GM23248 (cell line): ENCODE results near the gene PFKP. TPM values are rescaled to one million over a fixed set of nuclear protein-coding genes. Genes with fewer than 3 reads are reported as not detected.

Source experiments
- DNase-seq: peaks from one replicate; pipeline ENCODE4 v3.0.0-alpha.2; 2015
- H2AFZ ChIP-seq: fragments of 200-600 bp; sonication (generic); 2 replicates; pipeline ENCODE4 v1.6.1; 2016; ENCODE audit warnings: antibody characterized with exemption
- H3F3A ChIP-seq: fragments of 200-600 bp; sonication (generic); 2 replicates; pipeline ENCODE4 v1.6.1; 2016; ENCODE audit warnings: mild to moderate bottlenecking, antibody characterized with exemption, mixed run types; ENCODE audit not compliant: insufficient read depth
- H3K27ac ChIP-seq: fragments of 200-600 bp; sonication (generic); 2 replicates; pipeline ENCODE4 v1.5.1; 2016; ENCODE audit warnings: mild to moderate bottlenecking
- H3K27me3 ChIP-seq: fragments of 200-600 bp; sonication (generic); replicated peaks from 2 replicates; pipeline ENCODE4 v1.6.1; 2016; ENCODE audit warnings: mild to moderate bottlenecking; ENCODE audit not compliant: insufficient read depth
- H3K36me3 ChIP-seq: fragments of 200-600 bp; sonication (generic); 2 replicates; pipeline ENCODE4 v1.6.1; 2016; ENCODE audit warnings: low read depth, mild to moderate bottlenecking
- H3K4me1 ChIP-seq: fragments of 200-600 bp; sonication (generic); 2 replicates; pipeline ENCODE4 v1.6.1; 2016; ENCODE audit warnings: mild to moderate bottlenecking; ENCODE audit not compliant: insufficient read depth
- H3K4me2 ChIP-seq: fragments of 200-600 bp; sonication (generic); one replicate; pipeline ENCODE4 v1.6.1; 2016; ENCODE audit warnings: mild to moderate bottlenecking; ENCODE audit not compliant: unreplicated experiment
- H3K4me3 ChIP-seq: fragments of 200-600 bp; sonication (generic); 2 replicates; pipeline ENCODE4 v1.5.1; 2016; ENCODE audit warnings: mild to moderate bottlenecking
- H3K79me2 ChIP-seq: fragments of 200-600 bp; sonication (generic); 2 replicates; pipeline ENCODE4 v1.6.1; 2016; ENCODE audit warnings: mild to moderate bottlenecking; ENCODE audit not compliant: insufficient read depth
- H3K9ac ChIP-seq: fragments of 200-600 bp; sonication (generic); 2 replicates; pipeline ENCODE4 v1.6.1; 2016; ENCODE audit warnings: mild to moderate bottlenecking
- H3K9me2 ChIP-seq: fragments of 200-600 bp; sonication (generic); 2 replicates; pipeline ENCODE4 v1.6.1; 2016; ENCODE audit warnings: mixed run types, mild to moderate bottlenecking, moderate library complexity; ENCODE audit not compliant: insufficient read depth
- H3K9me3 ChIP-seq: fragments of 200-600 bp; sonication (generic); one replicate; pipeline ENCODE4 v1.6.1; 2017; ENCODE audit warnings: low read depth
- H4K20me1 ChIP-seq: fragments of 200-600 bp; sonication (generic); 2 replicates; pipeline ENCODE4 v1.6.0; 2016; ENCODE audit not compliant: insufficient read depth
- EZH2 ChIP-seq: fragments of 200-600 bp; sonication (generic); IDR thresholded peaks from 2 replicates; pipeline ENCODE4 v1.6.1; 2018; ENCODE audit warnings: antibody characterized with exemption, mild to moderate bottlenecking; ENCODE audit not compliant: insufficient read depth, poor library complexity, severe bottlenecking
- EZH2phosphoT487 ChIP-seq: fragments of 200-600 bp; sonication (generic); IDR thresholded peaks from 2 replicates; pipeline ENCODE4 v1.6.1; 2018; ENCODE audit warnings: antibody characterized with exemption, moderate library complexity, mild to moderate bottlenecking, low read depth; ENCODE audit not compliant: insufficient read depth
- WGBS, 2 experiments: methylation state at CpG; one replicate each; pipeline ENCODE4 v1.1.6; 2015 to 2017; ENCODE audit warnings: low lambda C conversion rate in 2 of 2, low coverage in 1 of 2; ENCODE audit errors: missing lambda C conversion rate in 2 of 2; 5-methylcytosine and 5-hydroxymethylcytosine counted together
- in situ Hi-C: fragments of 300-500 bp; cut with MboI; formaldehyde crosslinking; loops from 2 replicates; pipeline ENCODE4 v1.15.0; 2020
- polyA plus RNA-seq: library from polyadenylated mRNA; unstranded; fragments of >200 nt; fragmentation: Nextera tagmentation; extraction: Ambion mirVana; gene quantifications from 2 replicates; pipeline ENCODE4 v1.2.1, GENCODE V29; 2016
- total RNA-seq: library from RNA; depleted of rRNA; stranded (reverse); fragments of >200 nt; shearing (Covaris generic); gene quantifications from 2 replicates; pipeline ENCODE4 v1.2.3, GENCODE V29; 2014

PFKP gene
- total and polyA plus RNA-seq, 2 experiments from 2014 or later = 133 to 159 TPM

DNA sequence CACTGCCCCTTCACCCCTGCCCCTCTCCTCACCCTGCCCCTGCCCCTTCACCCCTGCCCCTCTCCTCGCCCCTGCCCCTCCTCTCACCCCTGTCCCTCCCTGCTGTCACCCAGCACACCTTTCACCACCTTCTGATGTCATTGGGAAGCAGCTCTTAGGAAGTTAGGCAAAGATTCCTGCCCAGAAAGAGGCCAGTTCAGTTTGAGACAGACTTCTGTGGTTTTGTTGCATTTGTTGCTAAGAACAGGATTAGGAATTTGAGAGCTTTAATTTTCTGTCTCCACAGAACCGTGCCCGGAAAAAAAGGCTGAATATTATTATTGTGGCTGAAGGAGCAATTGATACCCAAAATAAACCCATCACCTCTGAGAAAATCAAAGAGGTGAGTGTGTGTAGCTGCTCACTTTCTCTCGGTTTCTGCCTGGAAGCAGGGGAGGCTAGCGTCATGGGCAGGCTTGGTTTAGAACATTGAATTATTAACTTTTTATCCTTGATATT lies 39.6 kb downstream of the PFKP start:
- no peaks in the 10 kb centered on the region for H3K27me3 ChIP-seq
- DNase-seq = peak; percentile 61
- peak overlapping the region; percentile 99 for H3K27ac ChIP-seq
- peak overlapping the region; percentile 6 for H3K4me2 ChIP-seq
- TF ChIP-seq EZH2 (no peak), EZH2phosphoT487 (no peak)
- H4K20me1 ChIP-seq = no peaks in the 10 kb centered on the region
- in situ Hi-C loops = no loop called here
- no peaks in the 10 kb centered on the region for H3K9me3 ChIP-seq
- no peaks in the 10 kb centered on the region for H3F3A ChIP-seq
- WGBS, 2 experiments = 53 to 55% methylated on average over 4 to 5 of the region's 5 CpGs
- H3K36me3 ChIP-seq = peaks cover 45% of the 10 kb centered on the region; the same call in 1 of the 2 replicates
- peak overlapping the region; percentile 90 for H3K9ac ChIP-seq
- peaks cover 7% of the 10 kb centered on the region; the same call in 1 of the 2 replicates for H3K4me1 ChIP-seq
- H3K4me3 ChIP-seq = no peak overlapping the region; the same call in 1 of the 2 replicates
- H2AFZ ChIP-seq = no peak overlapping the region
- no peaks in the 10 kb centered on the region for H3K9me2 ChIP-seq
- peaks cover 4% of the 10 kb centered on the region; the same call in 1 of the 2 replicates for H3K79me2 ChIP-seq

DNA sequence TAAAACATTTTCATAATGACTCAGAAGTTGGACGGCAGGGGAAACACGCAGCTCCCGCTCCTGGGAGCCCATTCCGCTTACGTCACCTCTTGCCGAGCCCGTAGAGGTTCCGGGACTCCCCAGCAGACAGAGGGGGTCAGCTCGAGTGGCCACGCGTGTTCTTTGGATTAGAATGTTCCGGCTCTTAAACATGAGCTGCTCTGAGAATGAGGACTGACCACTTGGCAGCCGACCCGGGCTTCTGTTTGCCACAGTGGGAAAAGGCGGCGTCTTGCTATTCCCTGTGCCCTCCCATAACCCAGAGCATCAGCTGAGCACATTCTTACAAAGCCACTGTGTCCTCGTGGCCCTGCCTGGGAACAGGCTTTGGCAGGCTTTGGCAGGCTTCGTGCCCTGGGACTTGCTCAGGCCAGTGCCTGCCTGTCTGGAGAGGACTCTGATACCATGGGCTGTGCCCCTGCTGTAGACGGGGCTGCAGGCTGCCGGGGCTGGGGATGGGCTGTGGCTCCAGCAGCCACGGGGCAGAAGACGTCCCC lies 40.1 kb downstream of the PFKP start:
- no peak overlapping the region for H2AFZ ChIP-seq
- WGBS, 2 experiments = 46 to 62% methylated on average over 22 of the region's 22 CpGs
- H3K9me3 ChIP-seq = no peaks in the 10 kb centered on the region
- TF ChIP-seq EZH2 (no peak), EZH2phosphoT487 (no peak)
- no peaks in the 10 kb centered on the region for H4K20me1 ChIP-seq
- H3K9ac ChIP-seq = peak overlapping the region; percentile 90
- H3K79me2 ChIP-seq = peaks cover 4% of the 10 kb centered on the region; the same call in 1 of the 2 replicates
- peak; percentile 94 for DNase-seq
- H3K27me3 ChIP-seq = no peaks in the 10 kb centered on the region
- peaks cover 50% of the 10 kb centered on the region; the same call in 1 of the 2 replicates for H3K36me3 ChIP-seq
- peak overlapping the region; percentile 99 for H3K27ac ChIP-seq
- in situ Hi-C loops = no loop called here
- H3F3A ChIP-seq = no peaks in the 10 kb centered on the region
- no peak overlapping the region; the same call in 1 of the 2 replicates for H3K4me3 ChIP-seq
- peak overlapping the region; percentile 29 for H3K4me2 ChIP-seq
- H3K9me2 ChIP-seq = no peaks in the 10 kb centered on the region
- H3K4me1 ChIP-seq = peaks cover 7% of the 10 kb centered on the region; the same call in 1 of the 2 replicates

DNA sequence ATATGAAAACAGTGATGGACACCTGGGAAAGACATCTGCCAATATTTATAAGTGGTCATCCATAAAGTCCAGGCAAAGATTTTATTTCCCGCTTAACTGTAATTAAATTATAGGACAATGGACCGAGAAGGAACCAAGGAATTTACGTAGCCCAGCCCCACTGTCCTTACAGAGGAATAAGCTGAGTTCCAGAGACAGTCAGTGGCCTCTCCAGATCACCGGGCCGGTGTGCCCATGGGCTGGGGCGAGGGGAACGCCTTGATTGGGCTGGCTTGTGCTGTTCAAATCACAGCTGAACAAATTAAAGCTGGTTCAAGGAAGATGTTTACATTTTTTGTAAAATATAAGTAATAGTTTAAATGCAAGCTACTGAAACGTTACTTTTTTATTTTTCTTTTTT lies 40.7 kb downstream of the PFKP start:
- Histone ChIP-seq H3K9me3 (no peaks in the 10 kb centered on the region), H4K20me1 (no peaks in the 10 kb centered on the region), H3K27me3 (no peaks in the 10 kb centered on the region), H3K9me2 (no peaks in the 10 kb centered on the region), H2AFZ (no peak overlapping the region), H3K4me2 (peak overlapping the region; percentile 29), H3K4me3 (no peak overlapping the region), H3K4me1 (peaks cover 7% of the 10 kb centered on the region; the same call in 1 of the 2 replicates), H3K9ac (peak overlapping the region; percentile 90), H3K79me2 (no peaks in the 10 kb centered on the region; the same call in 1 of the 2 replicates), H3K36me3 (peaks cover 46% of the 10 kb centered on the region; the same call in 1 of the 2 replicates), H3K27ac (peak overlapping the region; percentile 99), H3F3A (no peaks in the 10 kb centered on the region)
- TF ChIP-seq EZH2phosphoT487 (no peak), EZH2 (no peak)
- 52 to 55% methylated on average over 8 of the region's 8 CpGs for WGBS, 2 experiments
- no peak for DNase-seq
- in situ Hi-C loops = no loop called here

DNA sequence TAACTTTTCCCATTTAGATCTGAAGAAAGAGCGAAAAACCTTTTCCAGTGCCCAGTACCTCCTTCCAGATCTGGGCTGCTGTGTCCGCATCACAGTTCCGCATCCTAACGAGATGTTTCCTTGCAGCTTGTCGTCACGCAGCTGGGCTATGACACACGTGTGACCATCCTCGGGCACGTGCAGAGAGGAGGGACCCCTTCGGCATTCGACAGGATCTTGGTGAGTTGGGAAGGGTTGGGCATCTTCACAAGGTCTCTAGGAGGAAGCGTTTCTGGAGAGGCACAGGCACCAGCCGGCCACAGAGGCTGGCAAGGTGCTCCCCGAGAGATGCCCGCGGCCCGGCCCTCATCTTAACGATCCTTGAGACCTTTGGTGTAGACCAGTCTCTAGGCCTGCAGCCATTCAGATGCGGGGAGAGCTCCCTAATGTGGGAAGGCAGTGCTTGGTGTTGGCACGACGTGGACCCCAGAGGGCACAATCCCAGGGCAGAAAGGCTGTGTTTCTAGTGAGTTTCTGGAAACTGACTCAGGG lies 41.3 kb downstream of the PFKP start:
- 92 to 96% methylated on average over 21 of the region's 21 CpGs for whole genome bisulfite sequencing, 2 experiments
- peak overlapping the region; percentile 90 for H3K9ac ChIP-seq

More for the DNA sequence above, 41.3 kb downstream of the PFKP start:
- in situ Hi-C loops = no loop called here
- Histone ChIP-seq H3K4me1 (peaks cover 7% of the 10 kb centered on the region; the same call in 1 of the 2 replicates), H3K27ac (peak overlapping the region; percentile 99), H3K4me2 (no peak overlapping the region), H3F3A (no peaks in the 10 kb centered on the region), H2AFZ (no peak overlapping the region), H3K9me3 (no peaks in the 10 kb centered on the region), H3K9me2 (no peaks in the 10 kb centered on the region), H3K4me3 (no peak overlapping the region), H3K36me3 (peaks cover 40% of the 10 kb centered on the region; the same call in 1 of the 2 replicates), H3K27me3 (no peaks in the 10 kb centered on the region), H3K79me2 (no peaks in the 10 kb centered on the region), H4K20me1 (no peaks in the 10 kb centered on the region)
- DNase-seq = no peak
- TF ChIP-seq EZH2phosphoT487 (no peak), EZH2 (no peak)
